H9 (cell line): ENCODE results near the gene RPL9. TPM values are rescaled to one million over a fixed set of nuclear protein-coding genes. Genes with fewer than 3 reads are reported as not detected.
A peak's percentile ranks its signal among the peaks of the same experiment; 100 is the strongest.

Experiments used
- DNase-seq: peaks from one replicate; pipeline ENCODE4 v3.0.0-alpha.2; 2017
- H2AFZ ChIP-seq: one replicate; pipeline ENCODE4 v1.6.1; 2013; ENCODE audit warnings: mild to moderate bottlenecking, low read length, control low read depth, moderate library complexity
- H2AK5ac ChIP-seq: 2 replicates; pipeline ENCODE4 v1.6.1; 2013; ENCODE audit warnings: low read length, control low read depth, mixed read lengths; ENCODE audit not compliant: insufficient read length
- H2BK120ac ChIP-seq: one replicate; pipeline ENCODE4 v1.6.1; 2013; ENCODE audit warnings: low read depth, mild to moderate bottlenecking, low read length, control low read depth, inconsistent platforms; ENCODE audit not compliant: poor library complexity, severe bottlenecking
- H2BK12ac ChIP-seq: 2 replicates; pipeline ENCODE4 v1.6.1; 2013; ENCODE audit warnings: low read length, control low read depth, mixed read lengths, low read depth; ENCODE audit not compliant: insufficient read length
- H2BK15ac ChIP-seq: 2 replicates; pipeline ENCODE4 v1.6.1; 2013; ENCODE audit warnings: low read depth, low read length, control low read depth
- H2BK20ac ChIP-seq: one replicate; pipeline ENCODE4 v1.6.1; 2013; ENCODE audit warnings: low read depth, mild to moderate bottlenecking, low read length, control low read depth, inconsistent platforms; ENCODE audit not compliant: poor library complexity, severe bottlenecking
- H2BK5ac ChIP-seq: 2 replicates; pipeline ENCODE4 v1.6.1; 2013; ENCODE audit warnings: low read length, control low read depth, mixed read lengths; ENCODE audit not compliant: insufficient read length
- H3K14ac ChIP-seq: 2 replicates; pipeline ENCODE4 v1.6.1; 2013; ENCODE audit warnings: low read length, control low read depth; ENCODE audit not compliant: insufficient read depth
- H3K18ac ChIP-seq: 2 replicates; pipeline ENCODE4 v1.6.1; 2013; ENCODE audit warnings: low read depth, mild to moderate bottlenecking, mixed read lengths, low read length, control low read depth; ENCODE audit not compliant: insufficient read length
- H3K23ac ChIP-seq: 2 replicates; pipeline ENCODE4 v1.6.1; 2013; ENCODE audit warnings: low read length, control low read depth, mixed read lengths, low read depth; ENCODE audit not compliant: insufficient read length
- H3K23me2 ChIP-seq: 2 replicates; pipeline ENCODE4 v1.6.1; 2013; ENCODE audit warnings: low read depth, mild to moderate bottlenecking, mixed read lengths, low read length, control low read depth; ENCODE audit not compliant: insufficient read length, poor library complexity, severe bottlenecking
- H3K27ac ChIP-seq: 2 replicates; pipeline ENCODE4 v1.5.1; 2013; ENCODE audit warnings: low read length, control low read depth, mixed read lengths, low read depth; ENCODE audit not compliant: insufficient read length
- H3K27me3 ChIP-seq: 2 replicates; pipeline ENCODE4 v1.6.1; 2013; ENCODE audit warnings: low read length, control low read depth, inconsistent platforms; ENCODE audit not compliant: insufficient read depth
- H3K4ac ChIP-seq: 2 replicates; pipeline ENCODE4 v1.6.1; 2013; ENCODE audit warnings: low read depth, mild to moderate bottlenecking, control low read depth, inconsistent platforms, low read length, moderate library complexity
- H3K4me1 ChIP-seq: 2 replicates; pipeline ENCODE4 v1.6.1; 2013; ENCODE audit warnings: low read length, control low read depth, inconsistent platforms; ENCODE audit not compliant: insufficient read depth
- H3K4me2 ChIP-seq: 2 replicates; pipeline ENCODE4 v1.6.1; 2013; ENCODE audit warnings: low read length, control low read depth, mixed read lengths; ENCODE audit not compliant: insufficient read length, insufficient read depth
- H3K56ac ChIP-seq: 2 replicates; pipeline ENCODE4 v1.6.1; 2013; ENCODE audit warnings: low read depth, mild to moderate bottlenecking, mixed read lengths, low read length, control low read depth; ENCODE audit not compliant: insufficient read length
- H3K79me1 ChIP-seq: 2 replicates; pipeline ENCODE4 v1.6.1; 2013; ENCODE audit warnings: low read depth, mild to moderate bottlenecking, moderate library complexity, low read length, control low read depth, inconsistent platforms; ENCODE audit not compliant: insufficient read depth, poor library complexity, severe bottlenecking
- H3K79me2 ChIP-seq: 2 replicates; pipeline ENCODE4 v1.6.1; 2013; ENCODE audit warnings: low read length, control low read depth, inconsistent platforms; ENCODE audit not compliant: insufficient read depth
- H3K9ac ChIP-seq: 2 replicates; pipeline ENCODE4 v1.6.1; 2013; ENCODE audit warnings: low read length, control low read depth, mixed read lengths; ENCODE audit not compliant: insufficient read length; ENCODE audit errors: extremely low read depth
- H3K9me3 ChIP-seq: one replicate; pipeline ENCODE4 v1.6.1; 2013; ENCODE audit warnings: low read depth, low read length, inconsistent platforms; ENCODE audit not compliant: control insufficient read depth
- H3T11ph ChIP-seq: one replicate; pipeline ENCODE4 v1.6.1; 2013; ENCODE audit warnings: mild to moderate bottlenecking, low read length, control low read depth, inconsistent platforms
- H4K20me1 ChIP-seq: one replicate; pipeline ENCODE4 v1.6.1; 2013; ENCODE audit not compliant: control insufficient read depth, insufficient read length, insufficient read depth
- H4K5ac ChIP-seq: 2 replicates; pipeline ENCODE4 v1.6.1; 2013; ENCODE audit warnings: low read depth, mild to moderate bottlenecking, mixed read lengths, low read length, control low read depth; ENCODE audit not compliant: insufficient read length
- H4K8ac ChIP-seq: replicated peaks from 2 replicates; pipeline ENCODE4 v1.6.1; 2013; ENCODE audit warnings: low read length, control low read depth, mixed read lengths, low read depth; ENCODE audit not compliant: insufficient read length
- H4K91ac ChIP-seq: 2 replicates; pipeline ENCODE4 v1.6.1; 2013; ENCODE audit warnings: low read depth, mild to moderate bottlenecking, moderate library complexity, mixed read lengths, low read length, control low read depth; ENCODE audit not compliant: insufficient read length
- H3K27ac Mint-ChIP-seq, 3 experiments: 2 replicates in 2 of 3; 3 replicates in 1 of 3; pipeline ENCODE4 v1.8.0; 2020 to 2021; ENCODE audit warnings: mixed read lengths in 3 of 3, mild to moderate bottlenecking in 1 of 3, moderate library complexity in 1 of 3
- H3K27me3 Mint-ChIP-seq: 2 replicates; pipeline ENCODE4 v1.8.0; 2021; ENCODE audit warnings: low read depth, mild to moderate bottlenecking, moderate library complexity, mixed read lengths
- H3K36me3 Mint-ChIP-seq, 3 experiments: 2 replicates in 2 of 3; 3 replicates in 1 of 3; pipeline ENCODE4 v1.8.0; 2020 to 2021; ENCODE audit warnings: low read depth in 3 of 3, mixed read lengths in 3 of 3; ENCODE audit not compliant: insufficient read depth in 1 of 3
- H3K4me1 Mint-ChIP-seq, 2 experiments: 2 replicates each; pipeline ENCODE4 v1.8.0; 2020; ENCODE audit warnings: mixed read lengths in 2 of 2
- H3K4me3 Mint-ChIP-seq, 2 experiments: 2 replicates in 1 of 2; 3 replicates in 1 of 2; pipeline ENCODE4 v1.8.0; 2020 to 2021; ENCODE audit warnings: mild to moderate bottlenecking in 2 of 2, mixed read lengths in 2 of 2, moderate library complexity in 1 of 2
- H3K9me3 Mint-ChIP-seq, 2 experiments: 2 replicates in 1 of 2; 3 replicates in 1 of 2; pipeline ENCODE4 v1.8.0; 2020; ENCODE audit warnings: mild to moderate bottlenecking in 2 of 2, mixed read lengths in 2 of 2, moderate library complexity in 1 of 2
- WGBS: extraction: QIAGEN DNeasy Blood & Tissue Kit; methylation state at CpG from one replicate; pipeline ENCODE4 v1.1.7; 2013; ENCODE audit warnings: missing lambda C conversion rate, low lambda C conversion rate, mixed read lengths; ENCODE audit not compliant: insufficient read length; ENCODE audit errors: extremely low coverage; 5-methylcytosine and 5-hydroxymethylcytosine counted together
- total RNA-seq: library from RNA; stranded (reverse); gene quantifications from 2 replicates; pipeline ENCODE4 v1.2.1, GENCODE V29; 2021
- TF ChIP-seq, protein P1 (sequence below): fragments of 200-600 bp; sonication (generic); conservative IDR thresholded peaks from 3 replicates; pipeline ENCODE4 v1.8.0; 2021; ENCODE audit warnings: antibody characterized with exemption, mild to moderate bottlenecking

Gene RPL9
- total RNA-seq, 1 experiment from 2014 or later, result 1,888 TPM

DNA sequence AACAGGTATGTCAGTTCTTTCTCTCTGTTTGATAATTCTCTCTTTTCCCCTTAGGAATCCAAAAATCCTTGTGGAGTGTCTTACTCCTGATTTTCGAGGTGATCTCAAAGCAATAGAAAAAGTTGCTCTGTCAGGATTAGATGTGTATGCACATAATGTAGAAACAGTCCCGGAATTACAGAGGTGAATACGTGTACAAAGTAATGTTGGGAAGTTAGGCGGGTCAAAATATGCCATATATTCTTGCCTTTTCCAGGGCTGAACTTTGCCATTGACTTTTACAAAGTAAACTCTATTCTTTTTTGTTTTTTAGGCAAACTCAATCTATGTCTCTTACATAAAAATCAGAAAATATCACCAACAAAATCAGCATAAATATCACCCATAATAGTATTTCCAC lies 8.7 kb upstream of the RPL9 start:
- Histone ChIP-seq H4K20me1 (no peaks in the 10 kb centered on the region), H2BK15ac (no peak overlapping the region), H3K79me2 (no peaks in the 10 kb centered on the region), H3K4me1 (no peaks in the 10 kb centered on the region), H3K9me3 (no peaks in the 10 kb centered on the region), H2AK5ac (no peak overlapping the region), H3K18ac (no peak overlapping the region), H3K27ac (no peak overlapping the region), H2BK120ac (no peak overlapping the region), H3K14ac (no peak overlapping the region), H3K9ac (no peak overlapping the region), H2AFZ (no peak overlapping the region), H4K91ac (no peak overlapping the region), H3K56ac (no peak overlapping the region), H3K27me3 (no peaks in the 10 kb centered on the region), H2BK12ac (no peak overlapping the region), H3K4ac (no peak overlapping the region), H2BK20ac (no peak overlapping the region), H4K5ac (no peak overlapping the region), H4K8ac (no peak overlapping the region), H3K4me2 (no peak overlapping the region), H3K23ac (no peak overlapping the region), H2BK5ac (no peak overlapping the region), H3K79me1 (no peaks in the 10 kb centered on the region), H3K23me2 (no peaks in the 10 kb centered on the region), H3T11ph (no peak overlapping the region)
- peaks cover 17 to 55% (median 46%) of the 10 kb centered on the region in 3 experiments for H3K36me3 Mint-ChIP-seq
- peaks cover 2 to 4% of the 10 kb centered on the region in 2 experiments; a peak in 1 of 4 replicates for H3K4me1 Mint-ChIP-seq
- DNase-seq, result no peak
- WGBS, result no CpG with 5 or more reads among the region's 4 CpGs
- TF ChIP-seq, protein P1, sequence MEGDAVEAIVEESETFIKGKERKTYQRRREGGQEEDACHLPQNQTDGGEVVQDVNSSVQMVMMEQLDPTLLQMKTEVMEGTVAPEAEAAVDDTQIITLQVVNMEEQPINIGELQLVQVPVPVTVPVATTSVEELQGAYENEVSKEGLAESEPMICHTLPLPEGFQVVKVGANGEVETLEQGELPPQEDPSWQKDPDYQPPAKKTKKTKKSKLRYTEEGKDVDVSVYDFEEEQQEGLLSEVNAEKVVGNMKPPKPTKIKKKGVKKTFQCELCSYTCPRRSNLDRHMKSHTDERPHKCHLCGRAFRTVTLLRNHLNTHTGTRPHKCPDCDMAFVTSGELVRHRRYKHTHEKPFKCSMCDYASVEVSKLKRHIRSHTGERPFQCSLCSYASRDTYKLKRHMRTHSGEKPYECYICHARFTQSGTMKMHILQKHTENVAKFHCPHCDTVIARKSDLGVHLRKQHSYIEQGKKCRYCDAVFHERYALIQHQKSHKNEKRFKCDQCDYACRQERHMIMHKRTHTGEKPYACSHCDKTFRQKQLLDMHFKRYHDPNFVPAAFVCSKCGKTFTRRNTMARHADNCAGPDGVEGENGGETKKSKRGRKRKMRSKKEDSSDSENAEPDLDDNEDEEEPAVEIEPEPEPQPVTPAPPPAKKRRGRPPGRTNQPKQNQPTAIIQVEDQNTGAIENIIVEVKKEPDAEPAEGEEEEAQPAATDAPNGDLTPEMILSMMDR, result no peak
- H3K9me3 Mint-ChIP-seq, result no peaks in the 10 kb centered on the region
- H3K27ac Mint-ChIP-seq, result peak overlapping the region in 1 of 3 experiments; percentile 30; a peak in 1 of 7 replicates
- no peak overlapping the region for H3K4me3 Mint-ChIP-seq
- no peaks in the 10 kb centered on the region for H3K27me3 Mint-ChIP-seq
